Keratinocyte (primary cell): ENCODE data around the gene SLC35B3. TPM values are rescaled to one million over a fixed set of nuclear protein-coding genes. Genes with fewer than 3 reads are reported as not detected.
"Not testable (repeated sequence)": the region's sequence is repeated elsewhere in the genome, so short reads cannot be mapped to it uniquely, and the experiment has no call there.

Experiments
- DNase-seq: peaks from one replicate; pipeline ENCODE4 v3.0.0-alpha.2; 2011; ENCODE audit warnings: low read depth, missing footprints, low spot score
- FAIRE-seq: peaks from 2 replicates; lab custom pipeline; 2011; peaks lifted over from hg19 to GRCh38; lab: Jason Lieb, UNC
- H2AFZ ChIP-seq: 2 replicates; pipeline ENCODE4 v1.6.0; 2012; ENCODE audit warnings: low read length, control low read depth, inconsistent platforms; ENCODE audit not compliant: control insufficient read depth
- H3K27ac ChIP-seq: 2 replicates; pipeline ENCODE4 v1.5.1; 2011; ENCODE audit warnings: low read length; ENCODE audit not compliant: control insufficient read depth, insufficient read depth
- H3K27me3 ChIP-seq: 3 replicates; pipeline ENCODE4 v1.6.0; 2011; ENCODE audit warnings: low read length; ENCODE audit not compliant: control insufficient read depth, insufficient read depth; ENCODE audit errors: extremely low read depth
- H3K36me3 ChIP-seq, 2 experiments: 2 replicates in 1 of 2; 3 replicates in 1 of 2; pipeline ENCODE4 v1.5.1; 2011; ENCODE audit warnings: low read length in 2 of 2, mild to moderate bottlenecking in 1 of 2; ENCODE audit not compliant: control insufficient read depth in 2 of 2, insufficient read depth in 2 of 2; ENCODE audit errors: extremely low read depth in 1 of 2
- H3K4me1 ChIP-seq: 3 replicates; pipeline ENCODE4 v1.5.1; 2011; ENCODE audit warnings: low read length; ENCODE audit not compliant: control insufficient read depth, insufficient read depth; ENCODE audit errors: extremely low read depth
- H3K4me2 ChIP-seq: 3 replicates; pipeline ENCODE4 v1.6.0; 2011; ENCODE audit warnings: low read depth, low read length; ENCODE audit not compliant: control insufficient read depth, insufficient read depth; ENCODE audit errors: extremely low read depth
- H3K4me3 ChIP-seq, 3 experiments: fragments of 200-600 bp in 1 of 3; sonication (generic) in 1 of 3; 2 replicates in 2 of 3; 3 replicates in 1 of 3; pipeline ENCODE4 v1.5.1; 2011 to 2016; ENCODE audit warnings: low read length in 3 of 3, mild to moderate bottlenecking in 3 of 3, control low read depth in 2 of 3, inconsistent platforms in 1 of 3, low read depth in 1 of 3, mixed read lengths in 1 of 3, mixed run types in 1 of 3, moderate library complexity in 1 of 3; ENCODE audit not compliant: control insufficient read depth in 2 of 3, insufficient read depth in 2 of 3; ENCODE audit errors: extremely low read depth in 1 of 3
- H3K79me2 ChIP-seq: 2 replicates; pipeline ENCODE4 v1.6.0; 2012; ENCODE audit warnings: low read length; ENCODE audit not compliant: control insufficient read depth, insufficient read depth
- H3K9ac ChIP-seq: 3 replicates; pipeline ENCODE4 v1.6.0; 2011; ENCODE audit warnings: low read length; ENCODE audit not compliant: control insufficient read depth, insufficient read depth; ENCODE audit errors: extremely low read depth
- H3K9me1 ChIP-seq: 3 replicates; pipeline ENCODE4 v1.6.0; 2011; ENCODE audit warnings: low read length; ENCODE audit not compliant: control insufficient read depth, insufficient read depth; ENCODE audit errors: extremely low read depth
- H3K9me3 ChIP-seq: 2 replicates; pipeline ENCODE4 v1.5.1; 2012; ENCODE audit warnings: low read depth, low read length; ENCODE audit not compliant: control insufficient read depth
- H4K20me1 ChIP-seq: 3 replicates; pipeline ENCODE4 v1.6.0; 2011; ENCODE audit warnings: low read length; ENCODE audit not compliant: control insufficient read depth, insufficient read depth; ENCODE audit errors: extremely low read depth
- CTCF ChIP-seq, 3 experiments: IDR thresholded peaks in 1 of 3; conservative IDR thresholded peaks in 1 of 3; optimal IDR thresholded peaks in 1 of 3; 2 replicates in 2 of 3; 3 replicates in 1 of 3; pipeline versions ENCODE3 to v1.5.1; 2011; ENCODE audit warnings: low read length in 3 of 3, mild to moderate bottlenecking in 3 of 3, moderate library complexity in 2 of 3, control low read depth in 1 of 3, inconsistent platforms in 1 of 3; ENCODE audit not compliant: insufficient read depth in 2 of 3; ENCODE audit errors: extremely low read depth in 1 of 3
- EZH2 ChIP-seq: IDR thresholded peaks from one replicate; pipeline ENCODE4 v1.6.1; 2012; ENCODE audit warnings: inconsistent platforms, mild to moderate bottlenecking, low read length, moderate library complexity
- dilution Hi-C: fragments of 300-500 bp; cut with MboI; formaldehyde crosslinking; loops from one replicate; pipeline ENCODE4 v1.7.0; 2020; ENCODE audit warnings: low sequenced_read_pairs; ENCODE audit not compliant: extremely low pct_ligation_motif_present
- polyA plus RNA-seq, 5 experiments: library from polyadenylated mRNA; depleted of rRNA in 3 of 5; stranded (reverse) in 3 of 5; stranded (forward) in 1 of 5; unstranded in 1 of 5; fragments of >200 nt; gene quantifications; 1 replicate in 1 of 5; 2 replicates in 3 of 5; 3 replicates in 1 of 5; pipeline versions ENCODE4 v1.2.1 to v1.2.3, GENCODE V29; 2011 to 2012; ENCODE audit warnings: missing spikeins in 2 of 5, low read depth in 1 of 5, low replicate concordance in 1 of 5

Gene SLC35B3
- polyA plus RNA-seq, 1 donor (not counting 4 experiments of a cell fraction or from before 2014, with no cell fraction given): 30.6 TPM

GRCh38 chr6:8446391-8446790 lies 11.0 kb upstream of the SLC35B3 start:
- Histone ChIP-seq H4K20me1 (no peaks in the 10 kb centered on the region), H3K27ac (no peak overlapping the region), H3K36me3 (no peaks in the 10 kb centered on the region), H3K79me2 (no peaks in the 10 kb centered on the region), H3K9me3 (no peaks in the 10 kb centered on the region), H3K4me1 (no peaks in the 10 kb centered on the region), H2AFZ (no peak overlapping the region), H3K9me1 (no peaks in the 10 kb centered on the region), H3K4me3 (no peak overlapping the region), H3K9ac (no peak overlapping the region), H3K27me3 (no peaks in the 10 kb centered on the region), H3K4me2 (no peak overlapping the region)
- FAIRE-seq (no peak), DNase-seq (no peak)
- TF ChIP-seq EZH2 (no peak), CTCF (optimal IDR thresholded peaks at IDR 0.05 in 1 of 3, IDR thresholded peaks at IDR 0.05 in 1 of 3, conservative IDR thresholded peaks at IDR 0.05 in 1 of 3; ENCODE audit: extremely low read depth in 1 of 3, insufficient read depth in 2 of 3, low read length in 3 of 3) (no peak)
- dilution Hi-C loops: no loop called here

GRCh38 chr6:8445930-8446329 lies 10.6 kb upstream of the SLC35B3 start:
- H3K27ac ChIP-seq, H4K20me1 ChIP-seq, H3K4me1 ChIP-seq, FAIRE-seq, H2AFZ ChIP-seq, H3K4me2 ChIP-seq, H3K79me2 ChIP-seq, H3K4me3 ChIP-seq, H3K9ac ChIP-seq, H3K27me3 ChIP-seq, H3K9me3 ChIP-seq, dilution Hi-C loops, H3K9me1 ChIP-seq, H3K36me3 ChIP-seq, DNase-seq: not testable (repeated sequence)

- no peak overlapping the region for H3K4me3 ChIP-seq
- FAIRE-seq (no peak), DNase-seq (no peak)
- H3K36me3 ChIP-seq: no peaks in the 10 kb centered on the region
- no peaks in the 10 kb centered on the region for H4K20me1 ChIP-seq
- TF ChIP-seq EZH2: no peak
- no peak for TF ChIP-seq CTCF (optimal IDR thresholded peaks at IDR 0.05 in 1 of 3, IDR thresholded peaks at IDR 0.05 in 1 of 3, conservative IDR thresholded peaks at IDR 0.05 in 1 of 3; ENCODE audit: extremely low read depth in 1 of 3, insufficient read depth in 2 of 3, low read length in 3 of 3)
- H3K9me3 ChIP-seq: no peaks in the 10 kb centered on the region
- no peaks in the 10 kb centered on the region for H3K79me2 ChIP-seq
- dilution Hi-C loops: no loop called here
- H3K9ac ChIP-seq: no peak overlapping the region
- H2AFZ ChIP-seq: no peak overlapping the region
- no peaks in the 10 kb centered on the region for H3K4me1 ChIP-seq
- H3K27me3 ChIP-seq: no peaks in the 10 kb centered on the region
- no peak overlapping the region for H3K27ac ChIP-seq
- H3K4me2 ChIP-seq: no peak overlapping the region
- H3K9me1 ChIP-seq: no peaks in the 10 kb centered on the region
Observed at GRCh38 chr6:8442150-8442549, 6.8 kb upstream of the SLC35B3 start.
